Forelimb muscle (tissue), 1 donor: ENCODE data around the gene TMEM117. TPM values are rescaled to one million over a fixed set of nuclear protein-coding genes. Genes with fewer than 3 reads are reported as not detected.

ENCODE experiments used
- DNase-seq: peaks from one replicate; pipeline ENCODE4 v3.0.0-alpha.2; 2013; ENCODE audit warnings: low read depth
- polyA plus RNA-seq: library from polyadenylated mRNA; unstranded; fragments of 120-200 nt; gene quantifications from one replicate; pipeline ENCODE4 v1.2.1, GENCODE V29; 2013; ENCODE audit not compliant: insufficient read length

Gene TMEM117
- polyA plus RNA-seq, 1 donor: 8.5 TPM

DNA sequence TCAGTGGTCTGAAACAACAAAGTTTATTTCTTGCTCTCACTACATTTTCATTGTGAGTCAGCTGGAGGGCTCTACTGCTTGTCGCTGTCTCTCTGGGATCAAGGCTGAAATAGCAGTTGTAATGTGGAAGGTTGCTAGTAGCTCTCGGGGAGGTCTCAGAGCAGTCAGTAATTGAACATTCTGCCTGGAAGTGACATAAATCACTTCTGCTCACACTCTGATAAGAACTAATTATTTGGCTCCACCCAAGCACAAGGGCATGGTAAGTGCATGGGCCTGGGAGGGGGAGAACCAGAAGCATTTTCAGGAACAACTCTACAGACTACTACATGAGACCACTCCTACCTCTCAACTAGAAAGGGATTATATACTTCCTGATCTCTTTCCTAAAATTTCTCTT lies 128.2 kb downstream of the TMEM117 start:
- DNase-seq: no peak

DNA sequence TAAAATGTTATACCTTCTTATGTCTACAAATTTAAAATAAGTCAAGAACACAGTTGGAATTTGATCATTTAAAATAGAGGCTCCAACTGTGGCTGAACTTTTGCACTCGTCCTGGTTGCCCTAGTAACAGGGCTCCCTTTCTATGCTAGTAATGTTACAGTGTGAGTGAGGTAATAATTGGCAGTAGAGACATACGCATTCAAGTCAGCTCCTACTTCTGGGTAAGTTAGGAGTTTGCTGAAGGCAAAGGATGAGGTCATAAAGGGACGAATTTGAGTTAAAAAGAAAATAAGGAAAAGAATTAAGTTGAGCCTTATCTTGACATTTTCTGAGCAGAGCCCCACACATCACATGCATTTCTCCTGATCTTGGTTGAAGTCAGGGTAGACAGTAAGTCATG lies 129.1 kb downstream of the TMEM117 start:
- peak; percentile 81 for DNase-seq

DNA sequence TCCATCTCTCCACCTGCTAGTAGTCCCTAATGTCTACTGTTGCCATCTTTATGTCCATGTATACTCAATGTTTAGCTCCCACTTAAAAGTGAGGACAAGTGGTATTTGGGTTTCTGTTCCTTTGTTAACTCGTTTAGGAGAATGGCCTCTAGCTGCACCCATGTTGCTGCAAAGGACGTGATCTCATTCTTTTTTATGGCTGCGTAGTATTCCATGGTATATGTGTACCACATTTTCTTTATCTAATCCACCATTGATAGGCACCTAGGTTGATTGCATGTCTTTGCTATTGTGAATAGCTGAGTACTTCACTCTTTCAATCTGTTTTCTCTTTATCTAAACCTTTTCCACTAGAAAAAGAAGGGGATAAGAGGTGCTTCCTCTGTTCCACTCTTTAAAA lies 130.0 kb downstream of the TMEM117 start:
- no peak for DNase-seq

DNA sequence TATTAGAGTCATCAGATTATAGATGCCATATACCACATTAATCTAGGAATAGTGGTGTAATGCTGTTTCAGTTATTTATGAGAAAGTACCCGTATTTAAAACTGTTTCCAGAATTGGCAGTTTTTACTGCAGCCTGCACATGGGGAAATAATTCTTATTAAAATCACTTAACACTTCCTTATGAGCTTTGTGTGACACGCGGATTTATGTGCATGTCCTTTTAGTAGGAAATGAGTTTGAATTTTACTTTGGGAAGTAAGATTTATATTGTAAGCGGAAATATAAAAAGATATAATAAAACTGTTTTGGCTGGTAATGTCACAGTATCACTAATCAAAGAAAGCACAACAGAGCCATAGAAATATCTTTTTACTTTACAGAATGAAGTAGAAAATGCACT lies 132.9 kb downstream of the TMEM117 start:
- no peak for DNase-seq

DNA sequence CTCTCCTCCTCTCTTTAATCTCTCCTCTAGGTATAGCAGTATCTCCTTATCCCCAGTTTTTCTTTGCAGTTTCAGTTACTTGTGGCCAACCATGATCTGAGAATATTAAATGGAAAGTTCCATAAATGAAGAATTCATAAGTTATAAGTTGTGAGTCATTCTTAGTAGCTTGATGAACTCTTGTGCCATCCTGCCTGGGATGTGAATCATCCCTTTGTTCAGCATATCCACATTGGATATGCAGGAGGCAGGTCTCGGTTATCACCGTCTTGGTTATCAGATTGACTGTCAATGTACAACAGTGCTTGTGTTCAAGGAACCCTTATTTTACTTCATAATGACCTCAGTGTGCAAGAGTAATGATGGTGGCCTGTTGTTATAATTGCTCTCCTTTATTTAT lies 134.0 kb downstream of the TMEM117 start:
- no peak for DNase-seq

DNA sequence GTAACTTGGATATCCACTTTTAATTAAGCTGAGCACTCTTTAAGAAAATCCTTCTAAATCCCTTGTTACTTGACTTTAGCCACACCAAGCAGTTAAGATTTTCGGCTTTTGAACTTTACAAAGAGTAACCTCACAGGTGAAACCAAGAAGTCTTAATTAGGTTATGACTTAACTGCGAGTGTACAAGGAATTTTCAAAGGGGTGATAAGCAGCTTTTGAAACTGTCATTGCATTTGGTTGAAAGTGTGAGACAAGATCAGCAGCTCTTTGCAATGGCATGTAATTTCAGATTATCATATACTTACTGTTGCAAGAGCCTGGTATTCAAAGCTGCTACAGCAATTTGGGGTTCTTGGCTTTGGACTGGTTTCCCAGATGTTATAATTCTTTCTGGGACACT lies 137.5 kb downstream of the TMEM117 start:
- no peak for DNase-seq

DNA sequence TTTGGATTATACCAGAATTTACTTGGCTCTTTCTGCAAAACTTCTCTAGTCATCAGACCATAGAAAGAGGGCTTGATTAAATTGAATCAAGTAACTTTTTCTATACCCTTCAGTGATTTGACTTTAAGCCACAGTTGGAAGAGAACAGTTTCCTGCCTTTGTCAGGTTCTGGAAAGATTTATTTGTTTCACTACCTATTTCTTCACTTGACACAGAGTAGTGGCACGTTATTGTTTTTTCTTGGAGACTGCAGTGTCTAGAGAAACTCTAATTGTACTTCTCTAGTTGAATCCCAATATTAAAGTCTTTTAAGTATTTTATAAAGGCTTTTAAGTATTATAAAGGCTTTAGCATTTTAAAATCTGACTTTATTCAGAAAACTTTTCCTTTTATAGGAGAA lies 138.1 kb downstream of the TMEM117 start:
- no peak for DNase-seq

DNA sequence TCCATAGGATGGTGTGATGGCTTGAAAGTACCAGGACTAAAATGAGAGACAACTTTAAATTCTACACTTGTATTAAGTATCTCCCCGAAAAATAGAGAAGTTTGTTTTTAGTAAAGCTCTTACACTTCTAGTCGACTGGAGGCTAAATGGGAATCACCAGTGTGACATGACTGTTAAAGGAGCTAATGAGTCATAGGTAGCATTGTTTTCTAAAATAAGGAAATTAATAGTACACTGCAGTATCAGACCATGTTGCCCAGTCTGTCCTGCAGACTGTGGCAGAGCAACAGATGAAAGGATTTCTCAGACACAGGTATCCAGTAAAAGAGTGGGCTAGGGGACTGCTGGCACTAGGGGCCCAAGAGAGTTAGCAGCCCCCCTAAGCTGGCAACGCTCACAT lies 140.1 kb downstream of the TMEM117 start:
- DNase-seq: no peak

DNA sequence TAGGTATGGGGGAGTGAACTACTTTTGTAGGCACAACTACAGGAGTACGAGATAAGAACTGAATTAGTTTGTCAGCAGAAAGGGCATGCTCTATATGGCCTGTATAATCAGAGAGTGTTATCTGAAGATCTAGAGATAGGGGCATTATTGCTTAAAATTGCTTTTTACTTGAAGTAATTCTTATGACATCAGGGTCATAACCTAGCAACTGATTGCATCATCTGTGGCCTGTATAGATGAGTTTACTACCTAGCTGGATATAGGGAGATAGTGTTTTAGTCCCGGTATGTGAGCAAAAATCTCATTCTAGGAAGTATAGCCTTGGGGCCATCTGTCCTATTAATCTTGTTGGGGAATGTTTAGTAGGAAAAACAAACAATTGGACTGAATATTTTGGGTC lies 142.7 kb downstream of the TMEM117 start:
- DNase-seq: no peak

DNA sequence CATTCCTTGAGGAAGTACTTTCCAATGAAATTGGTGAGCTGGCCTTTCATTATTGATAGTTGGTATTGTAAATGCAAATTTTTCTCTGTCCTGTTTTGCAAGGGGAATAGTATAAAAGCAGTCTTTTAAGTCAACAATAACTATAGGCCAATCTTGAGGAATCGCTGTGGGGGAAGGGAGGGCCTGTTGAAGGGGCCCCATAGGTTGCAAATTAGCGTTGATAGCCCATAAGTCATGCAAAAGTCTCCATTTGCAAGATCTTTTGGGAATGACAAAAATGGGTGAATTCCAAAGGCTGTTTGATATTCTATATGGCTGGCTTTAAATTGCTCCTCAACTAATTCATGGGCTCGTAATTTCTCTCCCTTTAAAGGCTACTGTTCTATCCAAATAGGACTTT lies 143.6 kb downstream of the TMEM117 start:
- no peak for DNase-seq

DNA sequence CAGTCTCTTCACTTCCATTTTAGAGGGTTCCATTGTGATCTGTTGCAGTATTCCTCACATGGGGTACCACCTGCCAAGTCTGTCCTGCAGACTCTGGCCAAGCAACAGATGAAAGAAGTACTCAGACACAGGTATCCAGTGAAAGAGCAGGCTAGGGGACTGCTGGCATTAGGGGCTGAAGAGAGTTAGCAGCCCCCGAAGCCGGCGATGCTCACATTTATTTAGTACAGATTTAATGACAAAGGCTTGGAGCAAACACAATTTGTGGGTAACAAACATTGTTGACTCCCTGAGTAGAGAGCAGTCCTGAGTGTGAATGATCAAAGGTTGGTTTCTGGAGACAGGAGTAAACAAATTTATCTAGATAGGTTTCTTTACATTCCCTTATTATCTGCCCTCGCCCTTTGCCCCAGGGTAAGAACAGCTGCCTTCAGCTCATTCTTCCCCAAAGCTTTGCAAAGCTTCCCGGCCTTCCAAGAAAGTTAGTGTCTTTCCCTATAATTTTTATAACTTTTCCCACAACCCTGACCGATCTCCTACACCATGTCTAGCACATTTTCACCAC lies 144.8 kb downstream of the TMEM117 start:
- DNase-seq: no peak

DNA sequence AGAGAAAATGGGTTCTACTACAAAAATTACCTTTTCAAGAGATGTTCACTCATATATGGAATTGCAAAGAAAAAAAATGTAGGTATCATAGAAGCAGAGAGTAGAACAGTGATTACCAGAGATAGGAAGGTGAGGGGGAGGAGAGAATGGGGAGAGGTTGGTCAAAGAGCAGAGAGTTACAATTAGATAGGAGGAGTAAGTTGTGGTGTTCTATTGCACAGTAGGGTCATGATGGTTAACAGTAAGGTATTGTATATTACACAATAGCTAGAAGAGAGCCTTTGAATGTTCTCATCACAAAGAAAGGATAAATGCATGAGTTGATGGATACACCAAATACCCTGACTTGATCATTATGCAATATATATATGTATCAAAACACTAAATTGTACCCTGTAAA lies 145.8 kb downstream of the TMEM117 start:
- DNase-seq: no peak

DNA sequence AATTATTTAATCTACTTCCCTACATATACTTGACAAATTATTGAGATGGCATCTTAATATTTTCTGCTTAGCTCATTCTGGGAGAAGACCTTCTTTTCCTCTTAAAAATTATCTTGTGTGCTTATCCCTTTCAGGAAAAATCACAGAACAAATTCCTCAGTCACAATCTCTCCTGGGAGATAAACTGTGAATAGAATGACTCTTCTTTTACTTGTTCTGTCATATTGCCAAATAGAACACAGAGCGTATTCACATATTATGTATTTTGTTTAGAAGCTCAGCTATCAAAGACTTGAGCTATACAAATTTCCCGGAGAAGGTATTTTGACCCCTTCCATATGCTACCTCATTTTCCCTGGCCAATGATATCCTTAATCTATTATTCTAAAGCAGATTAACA lies 146.7 kb downstream of the TMEM117 start:
- DNase-seq: no peak

DNA sequence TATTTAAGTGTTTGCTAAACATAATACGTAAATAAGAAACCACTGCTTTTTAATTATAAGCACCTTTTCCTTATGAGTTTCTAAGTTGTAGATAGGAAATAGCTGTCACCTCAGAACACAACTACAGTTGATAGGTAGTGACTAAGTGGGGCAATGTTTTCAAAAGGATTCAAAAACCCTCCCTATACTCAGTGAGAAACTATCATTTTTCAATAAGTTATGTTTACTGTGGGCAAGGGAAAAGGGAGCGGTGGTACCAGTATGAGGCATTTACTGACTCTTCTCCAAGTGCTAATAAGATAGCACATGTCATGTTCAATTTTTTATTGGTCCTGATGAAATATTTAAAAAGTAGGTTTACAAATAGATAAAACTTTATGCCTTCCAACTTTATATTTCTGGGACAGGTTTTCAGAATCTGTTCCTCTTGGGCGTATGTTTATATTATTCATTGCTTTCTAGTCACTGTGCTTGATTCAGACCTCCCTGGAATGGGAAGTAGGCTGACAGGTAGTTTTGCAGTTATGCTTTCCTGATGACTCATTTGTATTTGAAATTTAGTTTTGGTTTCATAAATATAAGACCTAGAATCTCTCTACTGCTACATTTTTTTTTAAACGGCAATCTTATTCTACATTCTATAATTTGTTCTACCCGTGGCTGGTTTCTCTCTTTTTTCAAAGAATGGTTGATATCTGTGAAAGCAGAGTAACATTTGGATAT lies 153.1 kb downstream of the TMEM117 start:
- no peak for DNase-seq

DNA sequence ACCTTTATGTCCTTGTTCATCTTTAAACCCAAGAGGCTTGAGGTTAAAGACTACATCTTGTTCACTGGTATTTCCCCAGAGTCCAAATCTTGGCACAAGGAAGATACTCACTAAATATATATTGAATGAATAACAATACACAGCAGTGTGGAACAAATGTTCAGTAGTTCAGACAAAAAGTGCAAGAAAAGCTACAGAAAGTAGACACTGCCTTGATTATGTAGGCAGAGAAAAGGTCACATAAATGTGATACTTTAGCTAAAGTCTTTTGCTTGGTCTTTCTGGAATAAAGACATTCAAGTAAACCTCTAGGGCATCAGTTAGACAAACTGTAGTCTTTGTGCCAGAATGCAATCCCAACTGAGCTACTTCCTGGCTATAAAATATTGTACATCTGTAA lies 157.0 kb downstream of the TMEM117 start:
- DNase-seq: no peak

DNA sequence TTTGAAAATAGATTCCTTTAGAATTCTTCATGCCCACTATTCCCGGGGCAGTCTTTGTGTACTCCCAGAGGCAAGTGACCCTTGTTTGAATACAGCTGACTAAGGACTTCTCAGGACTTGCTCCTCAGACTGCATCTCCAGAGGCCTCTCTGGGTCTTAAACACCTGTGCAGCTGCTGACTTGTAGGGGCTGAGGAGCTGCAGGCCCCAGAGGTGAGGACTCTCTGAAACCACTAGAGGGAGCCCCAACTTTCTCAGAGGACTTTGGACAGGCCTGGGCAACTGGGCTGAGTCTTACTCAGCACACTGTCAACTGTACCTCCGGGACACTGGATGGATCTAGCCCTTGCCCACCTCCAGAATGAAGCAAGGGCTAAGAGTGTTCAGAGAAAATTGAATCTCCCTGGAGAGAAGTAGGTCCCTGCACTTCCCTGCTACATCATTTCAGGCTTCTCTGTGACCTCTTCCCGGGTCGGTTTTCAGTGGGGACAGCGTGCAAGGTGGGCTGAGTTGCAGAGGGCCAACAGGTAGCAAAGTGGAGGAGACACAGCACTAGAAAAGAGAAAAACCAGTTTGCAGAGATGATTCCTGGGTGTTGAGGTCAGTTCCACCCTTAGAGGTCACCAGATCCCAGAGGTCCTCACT lies 164.6 kb downstream of the TMEM117 start:
- DNase-seq: no peak

DNA sequence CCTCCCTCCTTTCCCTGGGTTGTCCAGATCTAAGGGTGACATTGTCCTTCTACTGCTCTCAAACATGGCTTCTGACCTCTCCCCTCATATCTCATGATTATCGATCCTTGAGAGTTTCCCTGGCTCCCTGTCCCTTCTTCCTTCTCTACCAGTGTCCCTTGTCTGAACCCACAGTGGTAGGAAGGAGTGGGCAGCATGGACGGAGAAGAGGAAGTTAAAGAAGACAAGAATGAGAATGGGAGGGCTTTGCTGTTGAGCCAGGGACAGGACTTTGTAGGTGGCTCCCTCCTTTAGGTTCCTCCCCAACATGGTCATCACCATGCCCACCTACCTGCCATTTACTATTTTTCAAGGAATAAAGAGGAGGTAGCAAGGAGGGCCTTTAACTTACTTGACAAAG lies 166.7 kb downstream of the TMEM117 start:
- no peak for DNase-seq

DNA sequence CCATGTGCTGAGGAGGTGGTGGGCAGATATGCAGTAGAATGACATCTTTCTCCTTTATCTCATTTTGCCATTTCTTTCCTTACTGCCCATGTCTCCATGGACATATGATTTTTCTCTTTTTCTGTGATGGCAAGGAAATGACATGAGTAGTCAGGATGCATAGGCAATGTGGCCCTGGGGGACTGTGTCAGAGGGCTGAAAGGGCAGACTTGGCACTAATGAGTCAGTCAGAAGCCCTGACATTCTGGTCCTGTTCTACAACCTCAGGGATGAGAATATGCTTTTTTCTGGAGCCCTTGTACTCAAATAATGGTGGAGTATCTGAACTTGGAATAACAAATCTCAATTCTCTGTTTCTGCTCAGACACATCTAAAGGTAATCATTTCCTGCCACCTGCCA lies 167.8 kb downstream of the TMEM117 start:
- no peak for DNase-seq

DNA sequence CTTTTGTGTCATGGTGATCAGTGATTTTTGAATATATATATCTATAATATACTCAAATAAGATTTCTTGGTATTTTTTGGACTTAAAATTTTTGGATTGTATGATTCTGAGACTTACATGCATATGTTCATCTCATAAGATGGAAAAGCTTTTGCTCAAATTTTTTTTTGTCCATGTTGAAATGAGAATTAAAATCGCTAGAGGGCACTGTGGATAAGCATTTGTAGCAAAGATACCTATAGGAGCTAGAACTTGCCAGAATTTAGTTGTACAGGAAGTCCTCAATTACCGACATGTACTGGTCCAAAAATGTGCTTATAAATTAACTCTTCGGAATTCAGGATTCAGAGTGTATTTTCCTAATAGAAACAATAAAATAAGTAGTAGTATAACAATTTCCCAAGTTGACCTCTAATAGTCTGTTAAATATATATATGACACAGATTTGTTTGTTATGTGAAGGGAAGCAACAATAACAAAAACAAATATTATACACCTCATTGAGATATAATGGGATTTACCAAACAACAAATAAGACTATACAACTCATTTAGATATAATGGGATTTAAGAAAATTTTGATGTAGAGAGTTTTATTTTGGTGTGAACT lies 179.6 kb downstream of the TMEM117 start:
- DNase-seq: peak; percentile 40

DNA sequence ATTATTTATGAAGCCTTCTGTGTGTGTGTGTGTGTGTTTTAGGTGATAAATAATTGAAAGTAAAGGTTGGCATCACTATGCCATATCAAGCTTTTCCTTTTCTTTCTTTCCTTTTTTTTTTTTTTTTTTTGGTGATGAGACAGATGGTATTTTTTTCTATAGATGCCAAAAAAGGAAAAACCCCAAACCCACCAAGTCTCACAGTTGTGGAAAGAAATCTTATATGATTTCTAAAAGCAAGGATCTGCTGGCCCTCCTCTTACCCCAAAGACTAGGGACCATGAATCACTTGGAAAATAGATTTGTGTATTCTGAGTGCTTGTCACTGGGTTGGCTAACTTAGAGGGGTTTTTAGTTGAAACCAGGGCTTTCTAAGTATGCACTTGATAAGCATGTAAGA lies 181.3 kb downstream of the TMEM117 start:
- no peak for DNase-seq

DNA sequence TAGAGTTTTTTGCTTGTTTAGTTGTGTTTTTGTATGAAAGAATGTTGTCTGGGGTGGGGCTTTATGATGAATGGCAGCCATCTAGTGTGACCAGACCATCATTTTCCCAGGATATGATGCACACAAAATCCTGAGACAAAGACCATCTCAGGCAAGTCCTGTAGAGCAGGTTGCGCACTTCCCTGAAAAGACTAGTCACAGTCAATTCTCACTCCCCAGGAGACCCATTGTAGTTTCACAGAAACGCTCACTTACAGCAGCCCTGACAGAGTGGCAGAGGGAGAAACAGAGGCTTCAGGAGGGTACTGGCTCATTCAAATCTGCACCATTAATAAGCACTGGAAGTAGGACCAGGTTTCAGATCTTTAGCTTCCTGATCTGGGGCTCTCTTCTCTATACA lies 183.2 kb downstream of the TMEM117 start:
- no peak for DNase-seq

DNA sequence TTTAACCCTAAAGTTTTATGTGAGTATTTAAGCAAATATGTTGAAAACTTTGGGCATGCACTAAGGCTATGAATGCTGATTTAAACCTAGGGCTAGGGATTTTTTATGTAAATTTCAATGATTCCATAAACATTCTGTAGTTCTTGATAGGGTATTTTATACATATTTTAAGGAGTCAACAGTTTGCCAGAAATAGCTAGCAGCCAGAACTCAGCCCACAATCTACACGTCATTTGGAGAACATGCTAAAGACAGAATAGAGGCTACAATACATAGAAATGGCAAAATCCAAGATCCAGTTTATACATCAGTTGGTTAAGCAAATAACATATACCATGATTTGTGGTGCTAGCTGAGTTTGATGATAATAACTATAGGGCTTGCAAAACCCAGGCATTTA lies 184.7 kb downstream of the TMEM117 start:
- no peak for DNase-seq

DNA sequence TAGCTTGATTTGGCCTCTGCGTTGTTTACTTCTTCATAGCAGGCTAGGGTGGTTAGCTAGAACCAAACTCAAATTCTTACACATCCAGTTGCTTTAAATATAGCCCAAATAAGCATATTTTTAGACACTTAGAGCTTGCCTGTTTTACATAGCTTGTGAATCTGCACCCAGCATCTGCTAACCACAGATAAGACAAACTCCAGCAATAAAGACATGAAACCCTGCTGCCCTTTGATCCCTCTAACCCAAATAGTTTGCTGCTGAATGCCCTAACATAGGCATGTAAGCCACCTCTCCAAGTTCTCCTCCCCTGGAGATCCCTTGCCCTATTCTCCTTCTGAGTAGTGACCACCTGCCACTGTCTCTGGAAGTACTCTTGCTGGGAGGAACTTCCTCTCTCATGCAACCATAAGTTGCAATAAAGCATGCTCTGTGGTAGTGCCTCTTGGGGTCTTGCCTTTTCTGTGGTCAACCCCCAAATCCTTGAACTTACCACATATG lies 185.6 kb downstream of the TMEM117 start:
- DNase-seq: no peak
